SKM-1 (cell line): ENCODE results near the gene MXD3.
A peak's percentile ranks its signal among the peaks of the same experiment; 100 is the strongest.
"Not testable (repeated sequence)": the region's sequence is repeated elsewhere in the genome, so short reads cannot be mapped to it uniquely, and the experiment has no call there.

Experiments used
- DNase-seq: peaks from one replicate; lab custom pipeline; 2025; ENCODE audit not compliant: unreplicated experiment; lab: John Stamatoyannopoulos, UW

The MXD3 gene, protein sequence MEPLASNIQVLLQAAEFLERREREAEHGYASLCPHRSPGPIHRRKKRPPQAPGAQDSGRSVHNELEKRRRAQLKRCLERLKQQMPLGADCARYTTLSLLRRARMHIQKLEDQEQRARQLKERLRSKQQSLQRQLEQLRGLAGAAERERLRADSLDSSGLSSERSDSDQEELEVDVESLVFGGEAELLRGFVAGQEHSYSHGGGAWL

DNA sequence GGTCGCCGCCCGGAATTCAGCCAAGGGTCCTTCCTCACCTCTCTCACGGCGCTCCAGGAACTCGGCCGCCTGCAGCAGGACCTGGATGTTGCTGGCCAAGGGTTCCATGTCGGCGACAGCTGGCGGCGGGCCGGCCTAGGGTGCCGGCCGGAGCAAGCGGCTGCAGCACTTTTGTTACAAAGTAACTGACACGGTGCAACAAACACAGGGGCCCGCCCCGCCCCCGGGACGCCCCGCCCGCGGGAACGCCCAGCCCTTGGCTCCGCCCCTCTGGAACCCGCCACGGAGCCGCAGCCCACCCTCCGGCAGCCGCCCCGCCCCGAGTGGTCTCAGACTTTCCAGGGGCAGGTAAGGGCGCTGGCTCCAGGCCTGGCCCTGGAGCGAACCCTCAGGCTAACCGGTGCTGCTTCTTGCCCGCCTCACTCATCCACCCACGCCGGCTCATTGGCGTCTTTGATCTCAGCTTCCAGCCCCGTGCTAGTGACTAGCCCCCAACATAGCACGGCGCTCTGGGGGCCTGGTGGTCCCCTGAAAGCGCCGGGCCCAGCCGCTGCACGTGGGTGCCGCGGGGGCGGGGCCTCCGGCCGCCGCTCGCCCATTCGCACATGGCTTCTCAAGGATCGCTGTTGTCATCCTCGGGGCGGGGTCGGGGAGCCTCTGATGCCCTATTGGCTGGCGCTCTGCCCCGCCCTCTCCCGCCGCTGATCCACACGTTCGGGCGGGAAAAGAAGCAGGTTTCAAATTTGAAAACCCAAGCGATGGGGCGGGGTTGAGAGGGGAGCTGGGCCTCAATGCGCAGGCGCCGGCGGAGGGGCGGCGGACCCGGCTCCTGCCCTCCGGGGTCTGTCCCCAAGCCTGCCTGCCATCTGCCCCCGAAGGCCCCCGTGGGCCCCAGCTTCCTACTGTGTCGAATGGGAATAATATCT is at the start of gene MXD3:
MXD3 (minus strand) TSS at position 176 of the 926 bp plus-strand sequence; CDS start at position 108, 68 bp downstream.
- peak; percentile 89 for DNase-seq

DNA sequence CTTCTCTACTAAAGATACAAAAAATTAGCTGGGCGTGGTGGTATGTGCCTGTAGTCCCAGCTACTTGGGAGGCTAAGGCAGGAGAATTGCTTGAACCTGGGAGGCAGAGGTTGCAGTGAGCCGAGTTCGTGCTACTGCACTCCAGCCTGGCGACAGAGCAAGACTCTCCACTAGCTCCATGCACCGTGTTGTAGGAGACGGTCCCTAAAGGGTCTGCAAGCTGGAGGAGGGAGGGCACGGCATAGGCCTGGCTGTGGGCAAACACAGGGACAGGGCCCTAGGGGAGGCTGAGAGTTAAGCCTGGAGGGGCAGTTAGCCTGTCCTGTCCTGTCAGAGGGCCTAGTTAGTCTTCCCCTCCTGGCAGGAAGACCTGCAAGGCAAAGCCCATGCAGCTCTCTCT is 49.0 kb upstream of the MXD3 start:
- not testable (repeated sequence) for DNase-seq

DNA sequence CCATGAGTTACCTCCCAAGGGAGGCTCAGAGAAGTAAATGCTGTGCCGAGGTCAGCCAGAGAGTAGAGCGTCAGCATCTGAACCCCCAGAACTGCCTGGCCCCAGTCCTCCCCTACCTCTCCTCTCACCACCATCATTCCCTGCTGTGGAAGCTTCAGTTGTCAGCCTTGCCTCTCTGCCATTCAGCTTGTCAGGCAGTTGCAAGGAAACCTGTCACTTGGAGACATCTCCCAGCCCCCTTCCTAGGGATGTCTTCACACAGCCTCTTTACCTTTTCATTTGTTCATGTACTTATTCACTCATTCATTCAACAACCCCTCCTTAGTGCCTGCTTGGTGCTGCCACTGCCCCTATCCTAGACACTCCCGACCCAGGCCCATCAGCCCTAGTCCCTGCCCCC is 48.2 kb upstream of the MXD3 start:
- DNase-seq = no peak

DNA sequence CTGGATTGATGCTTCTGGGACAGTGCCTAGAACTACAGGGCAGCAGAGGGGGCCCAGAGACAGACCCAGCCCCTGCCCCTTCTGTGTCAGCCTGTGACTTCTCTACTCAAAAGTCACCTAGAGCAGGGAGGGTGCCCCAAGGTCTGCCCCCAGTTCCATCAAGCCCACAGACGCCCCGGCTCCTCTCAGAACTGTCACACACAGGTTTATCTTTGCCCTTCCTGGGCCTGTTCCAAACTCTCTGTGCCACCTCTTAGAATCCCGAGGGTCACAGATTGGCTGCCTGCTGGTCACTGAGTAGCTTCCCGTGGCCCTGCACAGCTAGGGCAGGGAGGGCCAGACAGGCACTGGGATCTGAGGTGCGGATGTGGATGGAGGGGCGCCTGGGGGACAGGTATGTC is 47.8 kb upstream of the MXD3 start:
- DNase-seq = no peak

DNA sequence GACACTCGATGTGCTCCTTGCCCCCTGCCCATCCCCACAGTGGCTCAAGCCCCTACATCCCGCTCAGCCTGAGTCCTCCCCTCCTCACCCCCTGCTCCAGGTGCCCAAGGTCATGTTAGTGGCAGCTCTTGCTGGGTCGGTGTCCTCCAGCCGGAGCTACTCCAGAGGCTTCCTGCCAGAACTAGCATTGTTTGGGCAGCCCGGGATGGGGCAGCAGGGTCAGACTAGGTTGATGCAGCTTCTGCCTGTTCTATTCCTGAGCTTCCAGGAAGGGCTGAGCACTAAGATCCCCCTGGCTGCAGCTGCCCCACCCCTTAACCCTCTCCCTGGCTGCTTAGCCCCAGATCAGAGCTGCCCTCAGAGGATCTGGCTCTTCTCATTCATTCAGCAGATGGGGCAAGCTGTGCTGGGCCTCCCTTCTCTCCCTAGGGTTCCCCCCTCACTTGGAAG is 46.7 kb upstream of the MXD3 start:
- DNase-seq = no peak

DNA sequence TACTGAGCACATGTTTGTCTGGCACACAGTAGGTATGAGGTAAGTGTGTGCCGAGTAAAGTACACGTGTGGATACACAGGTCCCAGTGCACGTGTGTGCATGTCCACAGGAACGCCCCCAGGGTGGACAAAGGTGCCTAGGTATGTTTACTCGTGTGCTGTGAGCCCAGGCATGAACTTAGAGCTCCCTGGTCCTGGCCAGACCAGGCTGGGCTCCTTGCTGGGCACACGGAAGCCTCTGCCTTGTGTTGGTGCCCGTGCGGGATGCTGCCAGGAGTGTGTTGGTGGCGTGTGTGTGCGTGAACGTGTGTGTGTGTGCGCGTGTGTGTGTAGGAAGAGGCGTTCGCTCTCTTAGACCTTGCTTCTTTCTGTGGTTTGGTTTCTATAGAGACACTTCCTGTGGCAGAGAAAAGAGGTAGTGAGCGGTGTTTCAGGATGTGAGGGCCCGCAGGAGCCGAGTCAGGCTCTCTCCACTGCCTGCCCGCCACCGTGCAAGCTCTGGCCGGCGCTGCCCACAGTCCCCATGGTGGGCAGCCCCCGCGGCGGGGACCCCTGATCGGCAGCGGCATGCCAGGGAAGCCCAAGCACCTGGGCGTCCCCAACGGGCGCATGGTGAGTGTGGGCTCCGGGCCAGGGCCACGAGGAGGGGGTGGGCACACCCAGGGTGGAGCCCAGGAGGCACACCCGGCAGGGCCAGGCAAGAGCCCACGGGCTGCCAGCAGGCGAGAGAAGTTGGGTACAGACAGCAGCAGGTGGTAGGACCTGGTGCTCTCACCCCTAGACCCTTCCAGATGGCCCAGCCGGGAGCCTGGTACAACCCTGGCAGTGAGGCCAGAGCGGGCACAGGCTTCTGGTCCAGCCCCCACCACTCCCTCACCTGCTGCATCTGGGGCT is 46.0 kb upstream of the MXD3 start, which contains the start of gene RGS14:
RGS14 (plus strand) TSS at position 466 of the 893 bp plus-strand sequence; CDS start at position 567, 101 bp downstream.
- DNase-seq = peak; percentile 93

DNA sequence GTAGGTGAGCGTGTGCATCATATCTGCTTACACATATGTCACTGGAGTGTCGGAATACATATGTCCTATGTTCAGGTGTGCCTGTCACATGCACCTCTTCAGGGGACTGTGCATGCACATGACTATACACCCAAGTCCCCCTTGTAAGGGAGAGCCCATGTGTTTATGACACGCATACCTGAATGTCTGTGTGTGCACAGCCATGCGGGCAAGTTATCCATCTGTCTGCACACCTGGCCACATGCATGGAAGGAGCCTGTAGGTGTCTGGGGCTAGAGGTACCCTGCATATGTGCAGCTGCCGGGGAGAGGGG is 45.4 kb upstream of the MXD3 start:
- DNase-seq = no peak

DNA sequence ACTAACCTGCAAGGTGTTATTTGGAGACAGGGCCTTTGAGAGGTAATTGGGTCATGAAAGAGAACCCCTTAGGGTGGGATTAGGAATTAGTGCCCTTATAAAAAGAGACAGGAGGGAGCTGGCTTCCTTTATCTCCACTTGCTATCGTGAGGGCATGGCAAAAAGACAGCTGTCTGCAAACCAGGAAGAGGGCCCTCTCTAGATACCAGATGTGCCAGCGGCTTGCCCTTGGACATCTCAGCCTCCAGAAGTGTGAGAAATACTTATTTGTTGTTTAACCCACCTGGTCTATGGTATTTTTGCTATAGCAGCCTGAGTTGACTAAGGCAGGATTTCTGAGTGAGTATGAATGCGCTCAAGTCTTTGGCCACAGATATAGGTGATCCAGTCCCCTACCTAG is 45.0 kb upstream of the MXD3 start:
- DNase-seq = no peak

DNA sequence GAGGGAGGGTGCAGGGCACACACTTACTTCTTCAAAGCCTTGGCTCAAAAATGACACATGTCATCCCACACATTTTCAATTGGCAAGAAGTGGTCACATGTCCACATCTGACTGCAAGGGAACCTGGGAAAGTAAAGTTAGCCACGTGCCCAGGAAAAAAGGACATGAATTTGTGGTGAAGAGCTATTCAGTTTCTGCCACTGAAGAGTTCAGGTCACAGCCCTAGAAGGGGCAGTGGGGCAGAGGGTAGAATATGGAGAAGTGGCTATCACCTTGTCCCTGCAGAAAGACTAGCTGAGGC is 44.1 kb upstream of the MXD3 start:
- no peak for DNase-seq

DNA sequence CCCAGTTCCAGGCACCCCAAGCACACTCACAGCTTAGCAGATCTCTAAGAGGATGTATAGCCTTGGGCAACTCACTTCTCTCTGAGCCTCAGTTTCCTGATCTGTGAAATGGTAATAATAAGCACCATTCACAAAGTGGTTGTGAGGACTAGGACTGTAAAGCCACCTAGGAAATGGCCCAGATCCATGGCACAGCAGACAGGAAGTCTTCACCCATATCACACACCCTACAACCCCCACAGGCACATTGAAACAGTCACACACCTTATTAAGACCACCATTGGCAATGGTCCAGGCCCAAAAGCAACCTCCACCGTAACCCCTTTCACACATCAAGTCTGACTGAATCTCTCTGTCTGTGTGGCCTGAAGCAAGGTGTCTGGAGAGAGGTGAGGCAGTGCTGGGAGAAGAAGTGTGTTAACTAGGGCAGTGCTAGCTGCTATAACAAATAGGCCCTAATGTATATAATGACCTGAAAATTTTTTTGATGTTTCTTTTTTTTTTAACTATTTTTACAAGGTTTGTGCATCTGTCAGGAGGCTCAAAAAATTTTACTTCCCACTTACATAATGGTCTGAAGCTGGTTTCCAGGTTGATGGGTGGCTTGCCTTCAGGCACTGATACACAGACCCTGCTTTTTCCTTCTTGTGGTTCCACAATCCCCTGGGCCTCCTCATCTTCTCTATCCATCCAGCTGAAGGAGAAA is 43.6 kb upstream of the MXD3 start:
- DNase-seq = no peak

DNA sequence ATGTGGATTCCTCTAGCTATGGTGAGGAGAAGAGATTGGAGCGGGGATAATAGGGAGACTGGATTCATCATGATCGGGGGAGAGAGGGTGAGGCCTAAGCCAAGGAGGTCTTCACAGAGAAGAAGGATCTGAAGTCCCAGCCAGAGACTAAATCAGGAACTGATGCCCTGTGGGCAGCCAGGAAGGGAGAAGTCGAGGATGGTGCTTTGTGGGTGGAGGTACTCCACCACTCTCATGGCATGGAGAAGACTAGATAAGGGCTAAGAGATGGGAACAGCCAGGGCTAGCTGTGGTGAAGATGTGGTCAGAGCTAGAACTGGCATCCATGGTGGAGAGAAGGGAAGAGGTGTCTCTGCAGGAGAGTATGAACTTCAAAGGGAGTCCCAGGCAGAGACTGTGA is 43.0 kb upstream of the MXD3 start:
- no peak for DNase-seq

DNA sequence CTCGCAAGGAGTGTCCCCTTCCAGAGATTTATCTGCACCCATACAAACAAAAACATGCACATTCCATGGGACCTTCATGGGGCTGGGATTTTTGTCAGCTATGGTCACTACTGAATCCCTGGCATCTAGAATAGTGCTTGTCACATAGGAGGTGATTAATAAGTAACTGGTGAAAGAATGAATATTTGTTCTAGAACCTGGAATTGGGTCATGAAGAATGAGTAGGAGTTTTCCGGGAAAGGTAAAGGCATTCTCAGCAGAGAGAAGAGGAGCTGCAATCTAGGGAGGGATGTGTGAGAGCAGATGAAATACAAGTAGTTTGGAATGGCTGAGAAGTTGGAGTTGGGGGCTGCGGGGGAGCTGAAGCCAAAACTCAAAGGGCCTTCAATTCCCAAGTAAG is 42.6 kb upstream of the MXD3 start:
- DNase-seq = no peak

DNA sequence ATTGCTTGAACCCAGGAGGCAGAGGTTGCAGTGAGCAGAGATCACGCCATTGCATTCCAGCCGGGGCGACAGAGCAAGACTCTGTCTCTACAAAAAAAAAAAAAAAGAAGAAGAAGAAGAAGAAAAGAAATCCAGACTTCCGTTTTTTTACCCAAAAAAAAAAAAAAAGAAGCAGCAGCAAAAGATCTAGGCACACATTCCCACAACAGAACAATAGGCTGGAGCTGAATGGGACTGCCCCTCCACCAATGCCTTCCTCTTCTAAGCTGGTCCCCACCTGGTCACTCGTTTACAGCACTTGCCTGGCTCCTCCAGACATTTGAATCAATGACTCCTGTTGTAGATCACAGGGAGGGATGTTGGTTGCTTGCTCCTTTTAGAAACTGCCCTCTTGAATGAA is 41.4 kb upstream of the MXD3 start:
- DNase-seq = no peak

DNA sequence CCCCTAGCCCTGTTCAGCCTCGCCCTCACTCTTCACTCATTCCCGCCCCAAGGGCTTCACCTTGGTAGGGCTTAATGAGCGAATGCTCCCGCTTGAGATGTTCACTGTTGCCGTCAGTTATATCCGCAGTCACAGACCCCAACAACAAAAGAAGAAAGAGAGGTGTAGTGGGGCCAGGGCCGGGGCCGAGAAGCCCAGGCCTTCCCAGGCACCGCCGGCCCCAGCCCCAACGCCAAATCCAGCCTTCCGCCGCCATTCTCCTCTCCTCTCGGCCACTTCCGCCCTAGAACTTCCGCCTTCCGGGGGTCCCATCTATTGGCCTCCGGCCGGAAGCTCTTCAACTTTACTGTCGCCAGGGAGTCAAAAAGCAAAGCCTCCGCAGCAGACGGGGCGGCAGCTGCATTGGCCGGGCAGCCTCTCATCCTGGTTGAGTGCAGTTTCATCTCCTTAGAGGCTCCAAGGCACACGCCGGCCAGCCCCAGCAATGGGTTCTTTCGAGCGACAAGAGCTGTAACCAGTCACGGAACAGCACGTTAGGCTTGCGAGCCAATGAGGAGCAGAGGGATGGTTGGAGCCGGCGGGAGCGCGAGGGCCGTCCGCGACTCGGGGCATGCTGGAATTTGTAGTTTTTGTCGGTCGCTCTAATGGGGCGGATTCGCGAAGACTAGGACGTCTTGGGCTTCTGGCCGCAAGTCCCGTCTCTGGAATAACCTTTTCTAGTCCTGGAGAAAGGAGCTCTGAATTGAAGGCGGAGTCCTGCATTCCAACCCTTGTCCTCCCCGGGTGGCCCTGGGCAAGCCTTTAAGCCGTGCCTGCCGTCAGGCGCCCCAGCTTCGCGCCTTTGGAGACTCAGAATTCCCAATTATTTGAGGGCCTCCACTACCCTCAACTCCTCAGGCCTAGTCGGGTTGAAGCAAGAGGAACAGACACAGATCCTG is 40.0 kb upstream of the MXD3 start, which contains the start of gene LMAN2:
LMAN2 (minus strand) TSS at position 277 of the 938 bp plus-strand sequence; CDS start at position 256, 21 bp downstream.
- DNase-seq = peak; percentile 94

DNA sequence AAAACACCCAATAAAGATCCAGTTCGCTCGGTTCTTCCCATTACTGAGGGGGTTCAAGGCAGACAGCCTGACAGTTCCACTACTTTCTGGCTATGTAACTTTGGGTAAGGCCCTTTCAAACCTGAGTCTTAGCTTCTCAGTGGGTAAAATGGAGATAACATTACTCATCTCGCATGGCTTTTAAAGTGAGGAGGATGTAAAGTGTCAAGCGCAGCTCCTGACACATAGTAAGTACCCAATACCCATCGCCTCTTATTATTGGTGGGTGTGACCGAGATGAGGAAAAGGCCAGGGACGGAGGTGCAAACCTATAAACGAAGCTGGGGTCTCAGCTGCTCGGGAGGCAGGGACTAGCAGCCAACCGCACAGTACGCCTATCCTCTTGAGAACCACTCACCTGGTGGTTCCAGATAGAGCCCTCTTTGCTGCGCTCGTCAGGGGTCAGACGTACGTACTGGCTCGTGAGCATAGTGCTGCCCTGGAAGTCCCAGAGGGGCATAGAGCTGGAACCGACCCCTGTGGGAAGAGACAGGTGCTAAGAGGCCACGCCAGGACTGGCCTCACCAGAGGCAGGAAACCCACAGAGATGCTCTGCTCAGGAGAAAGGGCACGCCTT is 39.2 kb upstream of the MXD3 start:
- no peak for DNase-seq

DNA sequence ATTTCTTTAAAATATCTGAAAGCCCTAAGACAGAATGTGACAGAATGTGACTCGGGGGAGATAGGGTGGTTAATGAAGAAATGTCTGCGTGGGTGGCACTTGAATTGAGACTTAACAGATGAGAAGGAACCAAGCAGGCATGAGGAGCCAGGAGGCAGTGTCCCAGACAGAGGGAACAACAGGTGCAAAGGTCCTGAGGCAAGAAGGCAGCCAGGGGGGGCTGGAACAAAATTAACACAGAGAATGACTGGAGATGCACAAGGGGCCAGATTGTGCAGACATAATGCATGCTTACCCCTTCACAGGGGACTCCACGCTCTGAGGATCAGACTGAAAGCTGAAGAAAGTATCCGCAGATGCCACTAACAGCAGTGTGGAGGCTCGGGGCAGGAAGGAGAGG is 38.1 kb upstream of the MXD3 start:
- no peak for DNase-seq

DNA sequence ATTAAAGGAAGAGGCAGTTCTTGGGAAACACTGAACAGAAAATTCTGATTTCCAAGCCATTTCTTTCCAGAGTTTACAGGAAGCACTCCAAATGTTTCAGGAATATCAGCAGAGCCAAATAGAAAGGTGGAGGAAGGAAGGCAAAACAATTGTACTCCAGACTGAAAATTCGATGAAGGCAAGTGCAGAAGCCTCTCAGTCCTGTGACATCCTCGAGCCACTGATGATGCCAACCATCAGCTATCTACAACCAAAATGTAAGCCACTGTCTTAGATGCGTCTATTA is 37.6 kb upstream of the MXD3 start:
- DNase-seq = no peak

DNA sequence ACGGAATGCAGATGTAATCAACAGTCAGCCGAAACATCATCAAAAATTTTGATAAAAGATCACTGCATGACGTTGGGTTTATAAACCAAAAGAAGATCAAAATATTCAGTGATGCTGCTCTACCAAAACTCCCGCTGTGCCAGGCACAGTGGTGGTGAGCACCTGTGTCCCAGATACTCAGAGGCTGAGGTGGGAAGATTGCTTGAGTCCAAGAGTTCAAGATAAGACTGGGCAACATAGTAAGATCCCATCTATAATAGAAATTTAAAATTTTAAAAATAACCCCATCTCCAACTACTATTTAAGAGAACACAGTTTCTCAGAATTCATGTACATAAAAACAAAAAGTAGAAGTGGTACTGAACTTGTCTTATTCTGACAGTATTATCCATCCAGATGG is 36.0 kb upstream of the MXD3 start:
- no peak for DNase-seq

DNA sequence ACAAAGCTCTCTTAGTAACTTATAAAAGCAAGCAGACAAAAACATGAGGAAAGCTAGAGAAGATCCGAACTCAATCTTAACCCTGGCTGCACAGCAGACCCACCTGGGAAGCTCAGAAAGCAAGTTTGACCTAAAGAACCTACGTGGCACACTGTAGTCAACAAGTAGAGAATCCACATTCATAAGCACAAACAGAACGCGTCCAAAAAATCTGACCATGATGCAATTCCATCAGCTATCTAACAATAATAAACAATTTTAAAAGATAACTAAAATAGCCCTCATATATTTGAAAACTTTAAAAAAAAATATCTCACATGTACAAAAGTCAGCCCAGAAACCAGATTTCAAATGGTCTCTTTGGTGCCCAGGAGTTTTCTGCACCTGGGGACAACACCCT is 35.1 kb upstream of the MXD3 start:
- DNase-seq = no peak

DNA sequence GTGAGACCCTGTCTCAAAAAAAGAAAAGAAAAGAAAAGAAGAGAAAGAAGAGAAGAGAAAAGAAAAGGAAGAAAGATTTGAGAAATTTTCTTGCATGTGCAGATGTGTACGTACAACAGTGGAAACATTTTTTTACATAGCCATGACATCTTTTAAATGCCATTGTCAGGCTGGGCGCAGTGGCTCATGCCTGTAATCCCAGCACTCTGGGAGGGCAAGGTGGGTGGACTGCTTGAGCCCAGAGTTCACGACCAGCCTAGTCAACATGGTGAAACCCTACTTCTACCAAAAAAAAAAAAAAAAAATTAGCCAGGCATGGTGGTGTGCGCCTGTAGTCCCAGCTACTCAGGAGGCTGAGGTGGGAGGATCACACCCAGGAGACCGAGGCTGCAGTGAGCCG is 33.2 kb upstream of the MXD3 start:
- no peak for DNase-seq
